HTR-8/SVneo (cell line): ENCODE results near the gene XPO1.
"Not testable (repeated sequence)": the region's sequence is repeated elsewhere in the genome, so short reads cannot be mapped to it uniquely, and the experiment has no call there.

ENCODE experiments used
- DNase-seq: peaks from one replicate; pipeline ENCODE4 v3.0.0; 2011; ENCODE audit warnings: low spot score, mixed read lengths; ENCODE audit not compliant: insufficient read length
- FAIRE-seq: peaks from 2 replicates; lab custom pipeline; 2011; peaks lifted over from hg19 to GRCh38; lab: Jason Lieb, UNC

The XPO1 gene

GRCh38 chr2:61470122-61470951 lies 67.8 kb downstream of the XPO1 start:
- peak; percentile 72 for DNase-seq
- FAIRE-seq, result no peak

DNA sequence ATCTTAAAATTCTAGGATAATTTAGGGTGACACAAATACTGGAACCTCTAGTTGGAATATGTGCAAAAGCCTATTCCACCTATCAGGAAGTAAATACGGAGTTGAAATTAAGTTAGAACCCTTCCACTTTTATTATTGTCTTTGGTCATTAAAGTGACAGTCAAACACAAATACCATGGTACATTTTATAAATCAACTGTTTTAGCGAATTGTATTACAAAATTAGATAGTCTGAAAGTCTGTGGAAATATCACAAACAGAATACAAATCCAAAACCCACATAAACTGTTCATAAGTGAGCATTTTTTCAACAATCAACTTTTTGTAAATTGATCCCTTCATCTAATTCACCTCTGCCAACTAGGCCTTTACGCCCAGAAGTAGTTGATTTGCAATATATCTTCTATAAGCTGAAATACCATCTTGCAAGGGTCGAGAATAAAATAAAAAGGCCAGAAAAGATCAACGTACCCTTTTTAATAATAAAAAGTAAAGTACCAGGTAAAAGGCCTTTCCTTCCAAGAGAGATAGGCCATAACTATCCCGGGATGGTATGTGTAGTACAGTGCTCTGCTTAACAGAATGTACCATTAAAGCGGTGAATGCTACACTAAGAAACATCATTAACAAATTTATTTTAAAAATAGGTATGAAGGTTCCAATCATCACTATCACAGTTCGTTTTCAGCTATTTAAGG lies 68.6 kb downstream of the XPO1 start:
- peak; percentile 25 for DNase-seq
- FAIRE-seq, result no peak

DNA sequence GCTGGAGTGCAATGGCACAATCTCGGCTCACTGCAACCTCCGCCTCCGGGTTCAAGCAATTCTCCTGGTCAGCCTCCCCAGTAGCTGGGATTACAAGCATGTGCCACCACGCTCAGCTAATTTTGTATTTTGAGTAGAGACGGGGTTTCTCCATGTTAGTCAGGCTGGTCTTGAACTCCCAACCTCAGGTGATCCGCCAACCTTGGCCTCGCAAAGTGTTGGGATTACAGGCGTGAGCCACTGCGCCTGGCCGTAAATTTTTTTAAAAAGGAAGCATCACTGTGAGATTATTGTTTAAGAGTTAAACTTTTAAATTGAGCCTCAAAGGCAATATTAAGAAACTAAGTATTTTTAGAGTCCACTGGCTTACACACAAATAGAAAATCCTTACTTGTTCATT lies 69.9 kb downstream of the XPO1 start:
- not testable (repeated sequence) for DNase-seq, FAIRE-seq

GRCh38 chr2:61465045-61465444 lies 73.1 kb downstream of the XPO1 start:
- DNase-seq (no peak), FAIRE-seq (no peak)

DNA sequence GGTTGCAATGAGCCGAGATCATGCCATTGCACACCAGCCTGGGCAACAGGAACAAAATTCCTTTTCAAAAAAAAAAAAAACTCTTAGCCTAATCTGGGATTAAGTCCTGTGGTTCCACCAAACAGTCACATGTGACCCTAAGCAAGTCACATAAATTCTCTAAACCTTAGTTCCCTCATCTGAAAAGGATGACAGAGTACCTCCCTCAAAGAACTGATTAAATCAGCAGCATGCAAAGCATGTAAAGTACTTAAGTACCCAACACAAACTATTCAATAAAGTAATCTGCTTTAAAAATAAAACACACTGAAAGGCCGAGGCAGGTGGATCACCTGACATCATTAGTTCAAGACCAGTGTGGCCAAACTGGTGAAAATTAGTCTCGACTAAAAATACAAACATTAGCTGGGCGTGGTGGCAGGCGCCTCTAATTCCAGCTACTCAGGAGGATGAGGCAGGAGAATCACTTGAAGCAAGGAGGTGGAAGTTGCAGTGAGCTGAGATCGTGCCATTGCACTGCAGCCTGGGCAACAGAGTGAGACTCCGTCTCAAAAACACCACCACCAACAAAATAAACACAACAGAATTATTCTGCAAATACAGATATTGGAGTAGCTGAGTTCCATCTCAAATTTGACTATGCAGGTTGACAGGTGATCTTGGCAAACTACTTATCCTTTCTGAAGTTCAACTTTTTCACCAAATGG lies 74.2 kb downstream of the XPO1 start:
- FAIRE-seq, result no peak
- no peak for DNase-seq

GRCh38 chr2:61461404-61461803 lies 76.8 kb downstream of the XPO1 start:
- no peak for FAIRE-seq

DNA sequence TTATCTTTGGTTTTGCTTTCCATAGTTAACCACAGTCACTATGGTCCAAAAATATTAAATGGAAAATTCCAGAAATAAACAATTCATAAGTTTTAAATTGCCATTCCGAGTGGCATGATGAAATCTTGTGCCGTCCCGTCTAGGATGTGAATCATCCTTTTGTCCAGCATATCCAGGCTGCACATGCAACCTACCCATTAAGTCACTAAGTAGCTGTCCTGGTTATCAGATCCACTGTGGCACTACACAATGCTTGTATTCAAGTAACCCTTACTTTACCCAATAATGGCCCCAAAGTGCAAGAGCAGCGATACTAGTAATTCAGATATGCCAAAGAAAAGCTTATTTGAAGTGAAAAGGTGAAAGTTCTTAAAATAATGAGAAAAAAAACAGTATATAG lies 78.0 kb downstream of the XPO1 start:
- DNase-seq, result peak; percentile 34
- FAIRE-seq, result no peak

More at GRCh38 chr2:61461404-61461803, 76.8 kb downstream of the XPO1 start:
- no peak for DNase-seq

DNA sequence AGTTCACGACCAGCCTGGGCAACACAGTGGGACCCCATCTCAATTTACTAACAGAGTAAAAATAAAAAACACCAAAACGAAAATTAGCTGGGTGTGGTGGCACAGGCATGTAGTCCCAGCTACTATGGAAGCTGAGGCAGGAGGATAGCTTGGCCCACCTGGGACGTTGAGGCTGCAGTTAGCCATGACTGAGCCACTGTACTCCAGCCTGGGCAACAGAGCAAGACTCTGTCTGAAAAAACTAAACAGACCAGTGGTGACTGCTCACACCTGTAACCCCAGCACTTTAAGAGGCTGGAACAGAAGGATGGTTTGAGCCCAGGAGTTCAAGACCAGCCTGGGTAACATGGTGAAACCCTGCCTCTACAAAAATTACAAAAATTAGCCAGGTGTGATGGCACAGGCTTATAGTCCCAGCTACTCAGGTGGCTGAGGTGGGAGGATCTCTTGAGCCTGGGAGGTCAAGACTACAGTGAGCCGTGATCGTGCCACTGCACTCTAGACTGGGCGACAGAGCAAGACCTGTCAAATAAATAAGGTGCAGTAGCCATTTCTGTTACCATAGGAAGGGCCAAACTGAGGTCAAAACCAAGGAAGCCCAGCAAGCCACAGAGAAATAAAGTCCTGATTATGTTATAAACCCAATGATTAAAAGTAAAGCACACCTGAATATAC lies 81.3 kb downstream of the XPO1 start:
- DNase-seq (no peak), FAIRE-seq (no peak)

DNA sequence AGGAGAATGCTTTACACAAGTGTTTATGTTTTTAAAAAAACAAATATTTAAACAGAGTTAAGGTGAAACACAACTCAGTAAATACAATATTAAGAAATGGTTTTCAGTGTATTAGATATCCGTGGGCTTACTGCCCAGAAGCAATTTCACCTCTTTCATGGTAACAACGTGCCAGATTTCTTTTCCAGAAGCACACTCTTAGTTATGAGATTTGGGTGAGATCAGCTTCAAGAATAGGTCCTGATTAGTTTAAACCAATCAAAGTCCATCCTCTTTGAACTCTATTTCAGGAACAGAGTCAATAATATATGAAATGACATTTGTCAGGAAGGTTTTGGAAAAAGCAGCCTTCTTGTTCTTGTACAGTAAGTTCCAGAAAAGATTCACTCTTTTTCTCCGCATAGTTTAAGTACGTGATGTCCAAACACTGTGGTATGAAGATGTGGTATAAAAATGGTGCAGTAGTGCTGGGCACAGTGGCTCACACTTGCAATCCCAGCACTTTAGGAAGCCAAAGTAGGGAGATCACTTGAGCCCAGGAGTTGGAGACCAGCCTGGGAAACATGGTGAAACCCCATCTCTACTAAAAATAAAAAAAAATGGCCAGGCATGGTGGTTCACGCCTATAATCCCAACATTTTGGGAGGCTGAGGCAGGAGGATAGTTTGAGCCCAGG lies 81.9 kb downstream of the XPO1 start:
- FAIRE-seq (no peak), DNase-seq (no peak)

- not testable (repeated sequence) for DNase-seq, FAIRE-seq
Observed at GRCh38 chr2:61454972-61455371, 83.2 kb downstream of the XPO1 start.

- no peak for DNase-seq
- FAIRE-seq, result no peak
Observed at GRCh38 chr2:61454383-61454782, 83.8 kb downstream of the XPO1 start.

DNA sequence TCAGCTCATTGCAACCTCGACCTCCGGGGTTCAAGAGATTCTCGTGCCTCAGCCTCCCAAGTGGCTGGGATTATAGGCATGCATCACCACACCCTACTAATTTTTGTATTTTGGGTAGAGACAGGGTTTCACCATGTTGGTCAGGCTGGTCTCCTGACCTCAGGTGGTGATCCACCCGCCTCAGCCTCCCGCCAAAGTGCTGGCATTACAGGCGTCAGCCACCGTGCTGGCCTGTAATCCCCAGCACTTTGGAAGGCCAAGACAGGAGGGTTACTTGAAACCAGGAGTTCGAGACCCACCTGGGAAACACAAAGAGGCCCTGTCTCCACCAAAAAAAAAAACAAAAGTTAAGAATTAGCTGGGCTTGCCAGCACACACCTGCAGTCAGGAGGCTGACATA lies 85.8 kb downstream of the XPO1 start:
- FAIRE-seq (no peak), DNase-seq (no peak)

DNA sequence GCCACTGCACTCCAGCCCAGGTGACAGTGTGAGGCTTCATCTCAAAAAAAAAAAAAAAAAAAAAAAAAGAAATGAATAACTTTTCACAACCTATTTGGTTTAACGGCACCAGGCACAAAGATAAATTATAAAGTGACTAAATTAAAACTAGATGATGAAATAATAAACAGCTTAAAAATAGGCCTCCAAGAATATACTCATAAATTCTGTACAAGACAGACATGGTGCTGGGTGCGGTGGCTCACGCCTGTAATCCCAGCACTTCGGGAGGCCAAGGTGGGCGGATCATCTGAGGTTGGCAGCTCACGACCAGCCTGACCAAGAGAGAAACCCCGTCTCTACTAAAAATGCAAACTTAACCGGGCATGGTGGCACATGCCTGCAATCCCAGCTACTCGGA lies 87.0 kb downstream of the XPO1 start:
- DNase-seq (no peak), FAIRE-seq (no peak)

DNA sequence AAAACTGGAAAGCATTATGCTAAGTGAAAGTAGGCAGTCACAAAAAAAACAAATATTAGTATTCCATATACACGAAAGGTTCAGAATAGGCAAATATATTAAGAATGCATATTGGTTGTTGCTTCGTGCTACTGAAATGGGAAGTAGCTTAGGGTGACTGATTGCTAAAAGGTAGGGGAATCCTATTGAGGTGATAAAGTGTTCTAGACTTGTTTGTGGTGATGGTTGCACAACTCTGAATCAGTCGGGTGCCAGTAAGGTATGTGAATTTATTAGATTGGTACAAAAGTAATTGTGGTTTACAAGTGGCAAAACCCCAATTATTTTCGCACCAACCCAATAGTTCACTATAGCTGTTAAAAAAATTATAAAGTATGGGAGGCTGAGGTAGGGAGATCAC lies 88.0 kb downstream of the XPO1 start:
- DNase-seq (no peak), FAIRE-seq (no peak)

DNA sequence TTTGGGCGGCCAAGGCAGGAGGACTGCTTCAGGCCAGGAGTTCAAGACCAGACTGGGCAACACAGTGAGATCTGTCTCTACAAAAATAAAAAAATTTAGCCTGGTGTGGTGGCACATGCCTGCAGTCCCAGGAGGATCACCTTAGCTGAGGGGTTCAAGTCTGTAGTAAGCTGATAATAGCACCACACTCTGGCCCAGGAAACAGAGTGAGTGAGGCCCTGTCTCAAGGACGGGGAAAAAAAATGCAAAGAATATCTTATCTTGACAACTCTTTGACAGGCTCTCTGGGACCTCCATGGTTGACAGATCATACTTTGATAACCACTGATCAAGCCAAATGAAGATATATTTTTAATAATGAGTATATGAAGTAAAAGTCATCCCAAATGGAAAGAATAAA lies 89.9 kb downstream of the XPO1 start:
- FAIRE-seq (no peak), DNase-seq (no peak)

GRCh38 chr2:61446971-61447370 lies 91.2 kb downstream of the XPO1 start:
- FAIRE-seq, DNase-seq: not testable (repeated sequence)

GRCh38 chr2:61443342-61444041 lies 94.7 kb downstream of the XPO1 start:
- DNase-seq (no peak), FAIRE-seq (peak; percentile 20)

DNA sequence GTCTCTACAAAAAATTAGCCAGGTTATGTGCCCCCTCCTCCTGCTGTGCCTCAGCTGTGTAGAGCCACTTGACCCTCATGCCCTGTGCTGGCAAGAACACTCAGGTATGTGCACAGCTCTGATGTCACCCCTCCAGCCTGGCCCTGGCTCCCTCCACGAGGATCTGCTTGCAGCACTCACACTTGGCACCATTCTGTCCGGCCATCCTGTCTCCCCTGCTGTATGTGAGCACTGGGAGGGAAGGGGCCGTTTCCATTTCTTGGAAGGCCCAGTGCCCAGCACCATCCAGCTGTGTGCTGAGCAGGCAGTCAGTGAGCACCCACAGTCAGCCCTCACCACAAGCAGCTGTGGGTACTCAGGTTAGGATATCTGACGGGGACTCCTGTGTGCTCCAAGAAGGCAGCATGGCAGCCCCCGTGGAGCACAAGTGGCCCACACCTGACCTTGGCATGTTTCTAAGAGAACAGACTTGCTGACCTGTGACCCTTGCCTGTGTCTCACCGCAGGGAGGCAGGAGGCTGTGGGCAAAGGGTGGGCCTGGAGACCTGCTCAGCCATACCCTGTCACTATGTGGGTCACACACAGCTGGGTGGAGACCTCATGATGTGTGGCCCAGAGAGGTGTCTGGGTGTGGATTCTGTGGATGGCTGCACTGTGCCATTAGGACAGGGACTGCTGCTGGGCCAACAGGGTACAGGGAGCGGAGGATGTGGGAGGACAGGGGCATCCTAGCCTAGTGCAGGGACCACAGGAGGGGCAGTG lies 98.7 kb downstream of the XPO1 start:
- DNase-seq (no peak), FAIRE-seq (no peak)

DNA sequence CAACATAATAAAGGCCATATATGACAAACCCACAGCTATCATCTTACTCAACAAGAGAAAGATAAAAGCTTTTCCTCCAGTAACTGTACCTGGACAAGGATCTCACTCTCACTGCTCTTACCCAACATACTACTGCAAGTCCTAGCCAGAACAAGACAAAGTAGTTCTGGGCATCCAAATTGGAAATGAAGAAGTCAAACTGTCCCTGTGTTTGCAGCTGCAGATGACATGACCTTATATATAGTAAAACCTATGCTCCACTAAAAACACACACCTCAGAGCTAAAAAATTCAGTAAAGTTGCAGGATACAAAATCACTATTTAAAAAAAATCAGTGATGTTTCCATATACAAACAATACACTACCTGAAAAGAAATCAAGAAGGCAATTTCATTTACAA lies 99.5 kb downstream of the XPO1 start:
- DNase-seq (no peak), FAIRE-seq (no peak)
